Stimulated activated CD4-positive, alpha-beta T cell treated with anti-CD3 and anti-CD28 coated beads, TNF-alpha, amount 100 ng/mL, for 24 hours (primary cell): ENCODE measurements around the gene USP48.

Experiments
- DNase-seq, 3 experiments: peaks; one replicate each; pipeline ENCODE4 v3.0.0-alpha.2; 2020; ENCODE audit warnings: low read depth in 3 of 3

The USP48 gene

GRCh38 chr1:21652937-21653743 is 129.8 kb downstream of the USP48 start:
- no peak for DNase-seq

DNA sequence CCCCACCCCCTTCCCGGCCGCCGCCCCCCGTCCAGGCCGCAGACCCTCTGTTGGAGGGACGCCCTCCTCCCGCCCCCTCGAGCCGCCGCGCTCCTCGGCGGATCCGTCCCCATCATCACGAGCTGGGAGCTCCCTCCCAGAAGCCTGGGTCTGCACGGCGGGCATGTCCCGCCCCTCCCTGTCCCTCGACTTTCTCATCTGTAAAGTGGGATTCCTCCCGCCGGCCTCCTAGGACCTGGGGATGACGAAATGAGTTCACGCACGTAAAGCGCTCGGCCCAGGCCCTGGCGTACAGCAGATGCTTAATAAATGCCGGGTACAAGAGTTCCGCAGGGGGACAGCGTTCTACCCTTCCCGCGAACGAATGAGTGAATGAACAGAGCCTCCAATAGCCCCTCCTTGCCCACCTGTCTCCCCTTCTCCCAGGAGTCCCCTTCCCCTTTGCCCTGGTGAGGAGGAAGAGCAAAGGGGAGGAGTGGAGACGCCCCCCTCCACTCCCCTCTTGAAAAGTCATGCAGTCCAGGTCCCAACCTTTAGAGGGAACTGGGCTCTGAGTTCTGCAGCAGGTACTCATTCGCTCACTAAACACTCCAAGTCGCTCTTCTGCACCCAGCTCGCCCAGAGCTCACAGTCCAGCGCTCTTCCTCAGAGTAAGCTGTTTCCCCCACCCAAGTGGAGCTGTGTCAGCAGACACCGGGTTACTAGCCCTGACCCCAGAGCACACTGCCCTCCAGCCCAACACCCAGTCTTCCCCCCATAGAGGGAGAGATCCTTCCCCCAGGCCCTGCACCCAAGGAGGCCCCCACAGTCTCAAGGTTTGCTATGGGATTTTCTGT is 130.6 kb downstream of the USP48 start:
- no peak for DNase-seq

- DNase-seq: peak; percentile 7 to 41 (median 21)
Observed at GRCh38 chr1:21651214-21652042, 131.5 kb downstream of the USP48 start.

DNA sequence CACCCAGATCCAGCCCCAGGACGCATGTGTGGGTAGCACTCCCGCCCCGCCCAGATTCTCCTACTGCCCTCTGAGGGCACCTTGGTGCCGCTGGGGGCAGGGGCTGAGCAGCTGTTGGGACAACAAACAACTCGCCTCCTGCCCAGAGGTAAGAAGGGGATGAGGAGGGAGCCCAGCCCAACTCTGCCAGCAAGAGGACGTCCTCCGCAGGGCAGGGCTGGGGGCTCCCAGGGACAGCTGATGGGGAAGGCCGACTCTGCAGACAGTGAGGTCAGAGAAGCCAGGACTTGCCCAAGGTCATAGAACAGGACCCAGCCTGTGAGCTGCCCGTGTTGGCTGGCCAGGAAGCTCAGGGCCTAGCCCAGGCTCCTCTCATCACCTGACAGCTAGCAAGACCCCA is 132.5 kb downstream of the USP48 start:
- no peak for DNase-seq

GRCh38 chr1:21649315-21649714 is 133.6 kb downstream of the USP48 start:
- no peak for DNase-seq

DNA sequence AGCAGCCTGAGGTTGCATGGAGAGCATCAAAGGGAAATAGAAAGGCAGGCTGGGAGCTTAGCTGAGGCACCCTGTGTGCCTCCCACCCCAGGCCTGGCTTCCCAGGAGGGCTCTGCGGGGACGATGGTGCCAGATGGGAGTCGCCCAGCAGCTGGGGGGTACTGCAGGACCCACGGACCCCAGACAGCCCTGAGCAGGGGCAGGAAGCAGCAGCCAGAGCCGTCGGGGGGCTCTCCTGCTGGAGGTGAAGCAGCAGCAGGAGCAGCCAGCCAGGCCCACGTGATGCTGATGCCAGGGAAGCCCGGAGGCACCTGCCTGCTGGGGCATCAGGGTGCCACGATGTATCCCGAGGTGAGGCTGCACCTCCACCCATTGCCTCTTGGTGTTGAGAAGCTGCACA is 134.2 kb downstream of the USP48 start:
- DNase-seq: no peak

DNA sequence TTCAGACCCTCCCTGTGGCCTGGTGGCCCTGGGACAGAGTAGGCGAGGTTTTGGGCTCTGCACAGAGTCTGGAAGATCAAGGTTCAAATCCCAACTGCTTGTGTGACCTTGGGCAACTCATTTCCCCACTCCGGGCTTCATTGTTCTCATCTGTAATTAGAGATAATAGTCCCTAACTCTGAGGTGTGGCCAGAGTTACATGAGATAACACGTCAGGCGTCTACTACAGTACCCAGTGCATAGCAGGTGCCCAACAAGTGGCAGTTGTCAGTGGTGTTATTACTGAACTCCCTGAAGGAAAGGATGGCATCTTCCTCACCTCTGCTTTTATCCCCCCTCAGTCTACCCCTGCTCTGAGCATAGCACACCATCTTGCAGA is 134.6 kb downstream of the USP48 start:
- no peak for DNase-seq

- DNase-seq: peak in 1 of 3 experiments; percentile 38
Observed at GRCh38 chr1:21647431-21648351, 135.3 kb downstream of the USP48 start.

DNA sequence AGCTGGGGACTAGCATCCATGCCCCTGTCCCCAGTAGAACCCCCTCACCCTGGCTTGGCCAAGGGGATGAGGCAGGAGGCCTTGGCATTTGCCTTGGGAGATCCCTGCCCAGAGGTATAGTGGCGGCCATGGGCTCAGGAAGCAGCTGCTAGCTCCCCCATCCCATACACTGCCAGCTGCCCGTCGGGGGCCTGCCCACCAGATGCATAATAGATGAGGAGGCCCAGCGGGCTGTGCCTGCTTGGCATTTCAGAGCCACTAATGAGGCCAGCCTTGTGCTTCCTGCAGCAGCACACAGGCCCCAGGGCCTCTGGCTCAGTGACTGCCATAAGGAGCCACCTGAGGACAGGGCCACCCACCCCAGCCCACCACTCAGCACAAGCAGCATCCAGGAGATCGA is 137.4 kb downstream of the USP48 start:
- DNase-seq: no peak

- no peak for DNase-seq
Observed at GRCh38 chr1:21644906-21645305, 138.0 kb downstream of the USP48 start.

- no peak for DNase-seq
Observed at GRCh38 chr1:21644348-21644747, 138.6 kb downstream of the USP48 start.

GRCh38 chr1:21643624-21644023 is 139.3 kb downstream of the USP48 start:
- no peak for DNase-seq

DNA sequence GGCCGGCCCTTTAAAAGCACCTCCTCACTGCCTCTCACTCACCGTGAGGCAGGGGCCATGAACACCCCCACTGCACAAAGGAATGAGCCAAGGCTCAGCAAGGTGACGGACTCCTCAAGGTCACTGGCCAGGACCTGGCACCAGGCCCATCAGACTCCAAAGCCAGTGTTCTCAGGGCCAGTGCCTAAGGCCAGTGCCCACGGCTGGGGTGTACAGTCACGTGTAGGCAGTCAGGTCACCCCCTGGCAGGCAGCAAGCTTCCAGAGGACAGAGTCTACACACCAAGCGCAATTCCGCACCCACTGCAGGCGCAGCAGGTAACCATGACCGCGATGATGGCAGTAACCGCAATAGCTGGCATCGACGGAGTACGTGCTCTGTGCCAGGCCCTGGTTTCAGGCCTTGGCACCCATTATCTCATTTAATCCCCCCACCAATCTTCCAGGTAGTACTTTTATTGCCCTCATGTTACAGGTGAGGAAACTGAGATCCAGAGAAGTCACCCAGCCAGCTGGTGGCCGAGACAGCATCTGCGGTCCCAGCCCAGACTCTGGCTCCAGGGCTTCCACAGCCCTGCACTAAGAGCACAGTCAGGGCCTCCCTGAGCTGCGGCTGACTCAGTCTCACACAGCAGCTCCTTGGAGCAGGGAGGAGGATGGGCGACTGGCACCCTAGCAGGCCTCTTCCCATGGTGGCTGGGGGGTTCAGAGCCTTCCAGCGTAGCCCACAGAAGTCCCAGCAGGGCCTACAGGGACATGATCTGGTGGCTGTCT is 140.8 kb downstream of the USP48 start:
- DNase-seq: no peak

DNA sequence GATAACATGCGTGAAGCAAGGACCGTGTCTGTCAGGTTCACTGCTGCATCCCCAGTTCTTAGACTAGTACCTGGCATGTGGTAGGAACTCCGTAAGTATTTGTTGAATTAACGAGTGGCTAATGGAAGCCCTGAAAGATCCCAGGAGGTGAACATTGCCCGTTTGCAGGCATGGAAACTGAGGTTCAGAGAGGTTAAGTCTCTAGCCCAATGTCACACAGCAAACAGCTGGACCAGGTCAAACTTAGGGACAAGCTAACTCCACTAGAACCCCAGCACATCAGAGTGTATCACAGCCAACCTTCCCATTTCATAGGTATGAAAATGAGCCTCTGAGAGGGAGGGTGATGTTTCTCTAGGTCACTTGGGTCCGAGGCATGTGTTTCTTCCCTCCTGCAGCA is 141.4 kb downstream of the USP48 start:
- no peak for DNase-seq

DNA sequence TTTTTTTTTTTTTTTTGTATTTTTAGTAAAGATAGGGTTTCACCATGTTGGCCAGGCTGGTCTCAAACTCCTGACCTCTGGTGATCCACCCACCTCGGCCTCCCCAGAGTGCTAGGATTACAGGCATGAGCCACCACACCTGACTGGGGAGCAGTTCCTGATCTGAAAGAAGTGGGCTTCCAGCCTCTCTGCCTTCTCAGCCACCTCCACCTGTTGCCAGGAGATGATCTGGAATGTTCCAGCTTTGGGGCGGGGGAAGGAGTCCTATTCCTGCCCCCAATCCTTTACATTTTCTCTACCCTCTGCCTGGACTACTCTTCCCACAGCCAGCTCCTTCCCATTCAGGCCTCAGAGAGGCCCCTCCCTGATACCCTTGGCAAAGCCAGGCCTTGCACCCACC is 141.9 kb downstream of the USP48 start:
- no peak for DNase-seq

GRCh38 chr1:21640653-21641052 is 142.3 kb downstream of the USP48 start:
- no peak for DNase-seq

- no peak for DNase-seq
Observed at GRCh38 chr1:21639594-21640041, 143.3 kb downstream of the USP48 start.

DNA sequence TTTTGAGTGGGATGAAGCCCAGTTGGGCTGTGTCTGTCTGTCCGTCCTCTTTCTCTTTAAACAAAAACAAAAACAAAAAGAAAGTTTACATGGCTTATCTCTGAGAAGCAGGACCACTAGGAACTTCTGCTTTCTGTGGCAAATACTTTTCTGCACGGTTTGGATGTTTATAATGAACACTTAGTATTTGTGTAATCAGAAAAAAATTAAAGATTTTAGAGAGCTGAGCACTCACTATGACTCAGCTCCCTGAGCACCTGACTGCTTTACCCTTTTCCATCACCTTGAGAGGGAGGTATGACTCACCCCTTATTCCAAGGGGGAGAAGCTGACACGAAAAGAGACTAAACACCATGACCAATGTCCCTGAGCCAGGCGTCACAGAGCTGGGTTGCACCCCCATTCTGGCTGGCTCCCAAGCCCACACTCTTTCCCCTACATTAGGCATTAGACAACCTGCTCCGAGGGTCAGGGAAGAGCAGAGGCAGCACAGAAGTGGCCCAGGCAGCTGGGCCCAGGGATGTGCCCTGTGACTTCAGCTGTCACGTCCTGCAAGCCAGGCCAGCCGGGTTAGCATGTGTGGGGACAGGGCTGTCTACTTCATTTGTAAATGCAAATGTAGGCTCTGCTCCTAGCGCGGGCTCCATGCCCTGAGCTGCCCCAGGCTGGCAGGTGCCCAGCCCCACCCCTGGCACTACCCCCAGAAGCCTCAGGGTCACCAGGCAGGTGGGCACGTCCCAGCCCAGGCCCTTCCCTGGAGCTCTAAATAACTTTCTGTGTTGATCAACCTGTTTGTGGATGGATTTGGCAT is 144.2 kb downstream of the USP48 start:
- peak in 1 of 3 experiments; percentile 19 for DNase-seq

DNA sequence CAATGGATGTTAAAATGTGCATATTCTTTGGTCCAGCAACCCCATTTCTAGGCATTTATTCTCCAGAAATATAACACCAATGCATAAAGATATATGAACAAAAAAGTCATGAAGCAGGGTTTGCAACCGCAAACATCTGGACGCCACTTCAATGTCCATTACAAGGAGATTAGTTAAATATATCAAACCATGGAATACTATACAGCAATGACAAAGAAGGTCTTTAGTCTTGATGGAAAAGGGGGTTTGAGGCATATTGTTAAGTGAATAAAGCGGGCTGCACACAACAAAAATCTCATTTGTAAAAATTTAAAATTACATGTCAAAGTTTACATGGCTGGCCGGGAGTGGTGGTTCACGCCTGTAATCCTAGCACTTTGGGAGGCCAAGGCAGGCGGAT is 145.4 kb downstream of the USP48 start:
- no peak for DNase-seq
